Measurements from ENCODE around the gene SDCBP2.

GRCh38 chr20:1315804-1316203 is 13.1 kb downstream of the SDCBP2 start:
- TF ChIP-seq CEBPG (CRISPR knock-in tag; IDR thresholded peaks at IDR 0.05) = no peak
- no peak for TF ChIP-seq ZNF281 (CRISPR knock-in tag; IDR thresholded peaks at IDR 0.05; ENCODE audit: borderline replicate concordance)
- no peak for TF ChIP-seq CTCF (CRISPR knock-in tag; IDR thresholded peaks at IDR 0.05)
- no peak for TF ChIP-seq ZNF460 (CRISPR knock-in tag; IDR thresholded peaks at IDR 0.05; ENCODE audit: borderline replicate concordance)
- no peak for TF ChIP-seq MBD4 (IDR thresholded peaks at IDR 0.05; ENCODE audit: borderline replicate concordance, low read length)
- TF ChIP-seq XBP1 (CRISPR knock-in tag; IDR thresholded peaks at IDR 0.05) = no peak
- TF ChIP-seq EP300 (IDR thresholded peaks at IDR 0.05; ENCODE audit: low read depth in 2 of 2, low read length in 2 of 2) = no peak
- TF ChIP-seq EP300 (CRISPR knock-in tag; IDR thresholded peaks at IDR 0.05; ENCODE audit: borderline replicate concordance) = no peak
- TF ChIP-seq MXI1 (IDR thresholded peaks at IDR 0.05; ENCODE audit: borderline replicate concordance, low read depth, low read length) = no peak
- TF ChIP-seq HMG20A (CRISPR knock-in tag; IDR thresholded peaks at IDR 0.05; ENCODE audit: borderline replicate concordance) = no peak
- TF ChIP-seq TGIF2 (CRISPR knock-in tag; IDR thresholded peaks at IDR 0.05) = no peak
- no peak for TF ChIP-seq ZNF629 (CRISPR knock-in tag; conservative IDR thresholded peaks at IDR 0.05)
